Cortex of kidney (tissue), 1 donor: ENCODE results near the gene OR9Q1.
"Not testable (repeated sequence)": the region's sequence is repeated elsewhere in the genome, so short reads cannot be mapped to it uniquely, and the experiment has no call there.

ENCODE experiments used
- DNase-seq: peaks from one replicate; lab custom pipeline; 2025; lab: John Stamatoyannopoulos, UW

OR9Q1 gene

GRCh38 chr11:58023435-58023931, at the start of gene OR9Q1:
TSS of gene OR9Q1 (plus strand) at chr11:58023881. CDS start at chr11:58179445, 155,564 bp downstream.
- no peak for DNase-seq

DNA sequence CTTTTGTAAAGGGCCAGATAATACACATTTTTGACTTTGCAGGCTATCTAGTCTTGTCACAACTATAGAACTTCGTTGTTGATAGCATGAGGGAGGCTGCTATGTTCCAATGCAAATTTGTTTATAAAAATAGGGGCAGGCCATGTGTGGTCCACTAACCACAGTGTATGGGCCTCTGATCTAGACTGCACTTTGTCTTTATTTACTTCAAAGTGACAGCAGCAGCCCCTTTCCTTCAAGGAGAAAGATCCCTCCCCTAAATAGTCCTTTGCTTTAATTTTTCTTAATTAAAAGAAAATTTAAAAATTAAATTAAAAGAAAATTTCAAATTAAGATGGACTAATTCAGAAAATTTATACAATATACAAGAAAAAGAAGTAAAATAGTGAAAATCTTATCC, 49.5 kb upstream of the OR9Q1 start:
- no peak for DNase-seq

- no peak for DNase-seq
These were observed 48.7 kb upstream of the OR9Q1 start for GRCh38 chr11:57974848-57975601.

DNA sequence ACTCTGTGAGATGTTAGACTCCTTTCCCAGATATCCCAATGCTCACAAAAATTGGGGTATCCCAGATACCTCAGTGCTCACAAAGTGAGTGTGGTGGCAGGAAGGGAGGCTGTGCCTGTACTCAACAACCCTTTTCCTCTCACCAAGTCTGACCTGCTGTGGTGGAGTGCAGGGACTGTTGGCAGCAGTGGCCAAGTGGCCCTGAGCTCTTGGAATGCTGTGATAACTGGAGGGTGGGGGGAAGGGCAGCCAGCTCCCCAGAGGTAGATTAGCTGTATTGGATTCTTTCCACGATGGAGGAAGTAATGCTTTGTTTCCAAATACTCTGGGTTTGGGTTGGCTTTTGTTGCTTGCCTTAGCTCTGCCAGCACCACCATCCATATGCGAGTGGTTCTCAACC, 46.0 kb upstream of the OR9Q1 start:
- DNase-seq: no peak

GRCh38 chr11:57978686-57979531, 44.8 kb upstream of the OR9Q1 start:
- DNase-seq: no peak

DNA sequence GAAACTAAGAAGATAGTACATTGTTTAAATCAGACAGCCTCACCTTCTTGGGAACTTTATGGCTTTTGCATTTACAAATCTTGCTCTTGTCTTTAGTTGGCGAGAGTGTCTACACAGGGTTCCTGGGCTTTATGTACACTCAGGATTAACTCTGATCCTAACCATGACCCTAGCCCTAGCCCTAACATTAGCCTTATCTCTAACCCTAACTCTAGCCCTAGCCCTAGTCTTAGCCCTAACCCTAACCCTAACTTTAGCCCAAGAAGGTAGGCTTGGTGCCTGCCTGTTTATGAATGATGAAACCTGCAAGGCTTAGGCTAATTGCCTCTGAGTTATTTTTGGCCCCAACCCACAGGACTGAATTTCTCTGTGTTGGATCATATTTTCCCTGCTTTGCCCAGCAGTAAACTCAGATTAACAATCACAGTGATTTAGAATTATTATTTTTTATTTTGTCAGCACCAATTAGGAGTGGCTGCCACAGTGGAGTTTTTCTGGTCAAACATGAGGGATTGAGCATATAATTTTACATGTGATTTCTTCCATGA, 44.1 kb upstream of the OR9Q1 start:
- no peak for DNase-seq

- DNase-seq: no peak
These were observed 43.5 kb upstream of the OR9Q1 start for GRCh38 chr11:57980201-57980600.

- no peak for DNase-seq
These were observed 42.1 kb upstream of the OR9Q1 start for GRCh38 chr11:57981536-57981935.

DNA sequence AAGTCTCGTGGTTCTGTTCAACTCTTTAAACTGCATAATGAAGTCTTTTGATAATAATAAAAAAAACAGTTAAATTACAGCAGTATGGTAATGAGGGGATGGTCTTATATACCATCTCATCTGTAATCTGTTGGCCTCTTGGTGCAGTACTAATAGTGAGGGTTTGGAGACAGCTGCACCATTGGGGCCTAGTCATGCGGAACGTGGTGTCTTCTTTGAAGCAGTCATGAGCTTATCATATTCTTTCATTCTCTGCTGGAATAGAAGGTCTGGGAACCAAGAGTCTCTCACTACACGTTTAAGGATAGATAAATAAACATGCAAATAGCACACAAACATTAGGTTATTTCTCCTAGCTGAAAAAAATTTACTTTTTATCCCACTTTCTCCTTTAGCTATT, 40.9 kb upstream of the OR9Q1 start:
- no peak for DNase-seq

GRCh38 chr11:57983191-57983590, 40.5 kb upstream of the OR9Q1 start:
- DNase-seq: no peak

GRCh38 chr11:57999523-57999922, 24.2 kb upstream of the OR9Q1 start:
- DNase-seq: not testable (repeated sequence)

DNA sequence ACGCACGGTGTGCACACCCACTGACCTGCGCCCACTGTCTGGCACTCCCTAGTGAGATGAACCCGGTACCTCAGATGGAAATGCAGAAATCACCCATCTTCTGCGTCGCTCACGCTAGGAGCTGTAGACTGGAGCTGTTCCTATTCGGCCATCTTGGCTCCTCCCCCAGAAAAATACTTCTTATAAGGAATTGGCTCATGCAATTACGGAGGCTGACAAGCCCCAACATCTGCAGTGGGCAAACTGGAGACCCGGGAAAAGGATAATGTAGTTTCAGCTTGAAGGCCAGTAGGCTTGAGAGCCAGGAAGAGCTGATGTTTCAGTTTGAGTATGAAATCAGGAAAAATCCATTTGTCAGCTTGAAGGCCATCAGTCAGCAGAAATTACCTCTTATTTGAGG, 23.7 kb upstream of the OR9Q1 start:
- not testable (repeated sequence) for DNase-seq

DNA sequence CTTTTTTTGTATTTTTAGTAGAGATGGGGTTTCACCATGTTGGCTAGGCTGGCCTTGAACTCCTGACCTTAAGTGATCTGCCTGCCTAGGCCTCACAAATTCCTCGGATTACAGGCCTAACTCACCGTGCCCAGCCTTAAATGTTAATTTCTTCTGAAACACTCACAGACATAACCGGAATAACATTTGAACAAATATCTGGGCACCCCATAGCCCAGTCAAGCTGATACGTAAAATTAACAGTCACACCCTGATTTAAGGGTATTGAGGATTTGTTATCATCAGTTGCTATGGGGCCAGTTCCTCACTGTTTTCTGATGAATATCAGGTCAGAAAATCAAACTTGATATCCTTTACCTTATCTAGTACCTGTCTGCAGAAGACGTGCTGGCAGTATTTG, 23.0 kb upstream of the OR9Q1 start:
- no peak for DNase-seq

- no peak for DNase-seq
These were observed 20.6 kb upstream of the OR9Q1 start for GRCh38 chr11:58003036-58003435.

- DNase-seq: no peak
These were observed 20.1 kb upstream of the OR9Q1 start for GRCh38 chr11:58003591-58003990.

- no peak for DNase-seq
These were observed 19.0 kb upstream of the OR9Q1 start for GRCh38 chr11:58004664-58005063.

DNA sequence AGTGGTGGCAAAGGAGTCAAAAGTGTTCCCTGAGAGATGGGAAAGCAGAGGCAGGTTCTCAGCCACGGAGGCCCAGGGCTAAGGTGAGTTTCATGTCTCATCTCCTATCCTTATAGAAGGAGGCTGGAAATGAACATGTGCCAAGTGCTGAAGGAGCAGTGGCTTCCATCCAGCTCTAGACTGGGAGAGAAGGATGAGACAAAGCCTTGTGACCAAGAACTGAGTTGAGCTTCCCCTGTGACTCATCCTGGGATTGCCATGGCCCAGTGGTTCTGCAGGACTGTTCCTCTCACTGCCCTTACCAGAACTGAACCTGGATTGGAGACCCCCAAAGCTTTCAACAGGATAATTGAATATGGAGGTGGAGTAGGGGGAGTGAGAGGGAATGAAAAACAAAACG, 16.7 kb upstream of the OR9Q1 start:
- no peak for DNase-seq

- DNase-seq: no peak
These were observed 11.9 kb upstream of the OR9Q1 start for GRCh38 chr11:58011771-58012170.

GRCh38 chr11:58024601-58025091, 965 bp downstream of the OR9Q1 start:
- DNase-seq: no peak

DNA sequence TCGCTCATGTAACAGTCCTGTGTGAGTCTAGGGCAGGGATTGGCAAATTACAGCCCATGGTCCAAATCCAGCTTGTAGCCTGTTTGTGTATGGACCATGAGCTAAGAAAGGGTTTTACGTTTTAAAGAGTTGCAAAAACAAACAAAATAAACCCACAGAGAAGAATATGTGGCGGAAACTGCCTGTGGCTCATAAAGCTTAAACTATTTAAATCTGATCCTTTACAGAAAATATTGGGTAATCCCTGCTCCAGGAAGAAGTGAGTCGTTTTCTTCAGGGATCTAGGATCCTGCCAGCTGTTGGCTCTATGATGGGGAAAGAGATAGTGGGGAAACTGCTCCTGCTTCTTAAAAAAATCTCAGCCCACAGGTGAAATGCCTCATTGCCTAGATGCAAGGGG, 3.7 kb downstream of the OR9Q1 start:
- no peak for DNase-seq

GRCh38 chr11:58028687-58029411, 5.2 kb downstream of the OR9Q1 start:
- no peak for DNase-seq

GRCh38 chr11:58030653-58031052, 7.0 kb downstream of the OR9Q1 start, which contains the start of gene OR6Q1:
TSS of gene OR6Q1 (plus strand) at chr11:58030953. CDS start at chr11:58030953, 0 bp downstream.
- no peak for DNase-seq
